Tibial nerve (tissue), 4 donors: Measurements from ENCODE around the gene COL4A1. TPM values are rescaled to one million over a fixed set of nuclear protein-coding genes. Genes with fewer than 3 reads are reported as not detected.

Experiments used
- DNase-seq, 2 donors: peaks; one replicate each; pipeline ENCODE4 v3.0.0-alpha.2; 2019; ENCODE audit warnings: low spot score in 2 of 2
- H3K27ac ChIP-seq, 4 donors: fragments of 200-600 bp; sonication (generic) in 3 of 4; one replicate each; pipeline ENCODE4 v1.5.1; 2017 to 2019; ENCODE audit warnings: mild to moderate bottlenecking in 1 of 4
- H3K27me3 ChIP-seq, 2 donors: fragments of 200-600 bp; sonication (generic) in 1 of 2; one replicate each; pipeline versions ENCODE4 v1.5.1 to v1.6.0; 2017 to 2019
- H3K36me3 ChIP-seq, 3 donors: fragments of 200-600 bp; sonication (generic); one replicate each; pipeline ENCODE4 v1.5.1; 2018 to 2019
- H3K4me1 ChIP-seq, 4 donors: fragments of 200-600 bp; sonication (generic) in 3 of 4; one replicate each; pipeline ENCODE4 v1.5.1; 2017 to 2019
- H3K4me3 ChIP-seq, 4 donors: fragments of 200-600 bp; sonication (generic) in 3 of 4; one replicate each; pipeline ENCODE4 v1.5.1; 2017 to 2019; ENCODE audit warnings: mild to moderate bottlenecking in 1 of 4, moderate library complexity in 1 of 4
- H3K9me3 ChIP-seq, 4 donors: fragments of 200-600 bp; sonication (generic) in 3 of 4; one replicate each; pipeline ENCODE4 v1.5.1; 2017 to 2019
- CTCF ChIP-seq, 5 experiments: fragments of 200-600 bp in 3 of 5; fragments of 450-650 bp in 2 of 5; sonication (generic) in 3 of 5; IDR thresholded peaks; one replicate each; pipeline ENCODE4 v1.5.1; 2016 to 2019; ENCODE audit warnings: antibody characterized with exemption in 5 of 5, mild to moderate bottlenecking in 3 of 5, moderate library complexity in 2 of 5
- EP300 ChIP-seq, 2 donors: sonication (generic); formaldehyde crosslinking; IDR thresholded peaks; one replicate each; pipeline ENCODE4 v1.6.1; 2017; ENCODE audit warnings: antibody characterized with exemption in 2 of 2, mild to moderate bottlenecking in 1 of 2
- POLR2A ChIP-seq, 2 donors: fragments of 450-650 bp; IDR thresholded peaks; one replicate each; pipeline ENCODE4 v1.6.1; 2017; ENCODE audit warnings: antibody characterized with exemption in 2 of 2, mild to moderate bottlenecking in 2 of 2, moderate library complexity in 2 of 2
- WGBS, 2 donors: methylation state at CpG; one replicate each; pipeline ENCODE4 v1.1.5; 2018; 5-methylcytosine and 5-hydroxymethylcytosine counted together
- total RNA-seq, 4 donors: library from RNA; depleted of rRNA; stranded (reverse); fragments of >200 nt; gene quantifications; one replicate each; pipeline ENCODE4 v1.1.0, GENCODE V29; 2016

Gene COL4A1
- total RNA-seq, 4 donors from 2014 or later = 385 to 583 (median 526) TPM

- DNase-seq = no peak
- TF ChIP-seq EP300 (IDR thresholded peaks at IDR 0.05) = peak in 1 of 2 donors; percentile 35
- no peak for TF ChIP-seq POLR2A (IDR thresholded peaks at IDR 0.05)
- H3K4me1 ChIP-seq = peaks cover 0 to 61% (median 29%) of the 10 kb centered on the region in 4 donors
- no peaks in the 10 kb centered on the region for H3K9me3 ChIP-seq
- H3K36me3 ChIP-seq = peaks cover 0 to 27% (median 0%) of the 10 kb centered on the region in 3 donors
- H3K27ac ChIP-seq = peak overlapping the region in 3 of 4 donors; percentile 22 to 84 (median 69)
- 37 to 42% methylated on average over 19 to 21 of the region's 21 CpGs for WGBS, 2 donors
- no peak overlapping the region for H3K4me3 ChIP-seq
- H3K27me3 ChIP-seq = no peaks in the 10 kb centered on the region
These were observed 19.8 kb downstream of the COL4A1 start for GRCh38 chr13:110286833-110287819.

GRCh38 chr13:110285991-110286832, 20.7 kb downstream of the COL4A1 start:
- Histone ChIP-seq H3K27ac (peak overlapping the region in 3 of 4 donors; percentile 22 to 84 (median 69)), H3K9me3 (no peaks in the 10 kb centered on the region), H3K27me3 (no peaks in the 10 kb centered on the region), H3K36me3 (peaks cover 0 to 27% (median 0%) of the 10 kb centered on the region in 3 donors), H3K4me1 (peaks cover 0 to 70% (median 38%) of the 10 kb centered on the region in 4 donors), H3K4me3 (no peak overlapping the region)
- no peak for DNase-seq
- 66 to 79% methylated on average over 12 to 14 of the region's 14 CpGs for WGBS, 2 donors
- TF ChIP-seq CTCF (IDR thresholded peaks at IDR 0.05) = no peak
- TF ChIP-seq POLR2A (IDR thresholded peaks at IDR 0.05) = no peak
- TF ChIP-seq EP300 (IDR thresholded peaks at IDR 0.05) = no peak

- peak overlapping the region in 2 of 4 donors; percentile 69 to 84 for H3K27ac ChIP-seq
- H3K4me3 ChIP-seq = no peak overlapping the region
- DNase-seq = no peak
- H3K27me3 ChIP-seq = no peaks in the 10 kb centered on the region
- no peak for TF ChIP-seq EP300 (IDR thresholded peaks at IDR 0.05)
- TF ChIP-seq CTCF (IDR thresholded peaks at IDR 0.05) = no peak
- no peak for TF ChIP-seq POLR2A (IDR thresholded peaks at IDR 0.05)
- peaks cover 0 to 22% (median 0%) of the 10 kb centered on the region in 3 donors for H3K36me3 ChIP-seq
- no peaks in the 10 kb centered on the region for H3K9me3 ChIP-seq
- 72 to 85% methylated on average over 11 of the region's 11 CpGs for WGBS, 2 donors
- H3K4me1 ChIP-seq = peaks cover 0 to 83% (median 44%) of the 10 kb centered on the region in 4 donors
These were observed 22.0 kb downstream of the COL4A1 start for GRCh38 chr13:110284779-110285484.

GRCh38 chr13:110283736-110284517, 23.0 kb downstream of the COL4A1 start:
- peak overlapping the region in 2 of 4 donors; percentile 37 to 69 for H3K27ac ChIP-seq
- no peaks in the 10 kb centered on the region for H3K27me3 ChIP-seq
- TF ChIP-seq POLR2A (IDR thresholded peaks at IDR 0.05) = no peak
- TF ChIP-seq EP300 (IDR thresholded peaks at IDR 0.05) = no peak
- TF ChIP-seq CTCF (IDR thresholded peaks at IDR 0.05) = no peak
- DNase-seq = no peak
- H3K4me3 ChIP-seq = no peak overlapping the region
- no peaks in the 10 kb centered on the region for H3K9me3 ChIP-seq
- peaks cover 0 to 12% (median 0%) of the 10 kb centered on the region in 3 donors for H3K36me3 ChIP-seq
- WGBS, 2 donors = 54 to 60% methylated on average over 3 to 7 of the region's 7 CpGs
- peaks cover 0 to 93% (median 49%) of the 10 kb centered on the region in 4 donors for H3K4me1 ChIP-seq
